Uterus (tissue), 2 donors: ENCODE results near the gene RPLP2.

Source experiments
- POLR2A ChIP-seq, 2 donors: fragments of 450-650 bp; IDR thresholded peaks; one replicate each; pipeline ENCODE4 v1.6.1; 2016; ENCODE audit warnings: antibody characterized with exemption in 2 of 2, mild to moderate bottlenecking in 1 of 2, moderate library complexity in 1 of 2
- TF ChIP-seq, protein P1 (sequence below), 4 experiments: fragments of 200-600 bp in 2 of 4; fragments of 450-650 bp in 2 of 4; sonication (generic) in 2 of 4; IDR thresholded peaks; one replicate each; pipeline ENCODE4 v1.5.1; 2016 to 2019; ENCODE audit warnings: antibody characterized with exemption in 4 of 4, mild to moderate bottlenecking in 2 of 4, moderate library complexity in 1 of 4

DNA sequence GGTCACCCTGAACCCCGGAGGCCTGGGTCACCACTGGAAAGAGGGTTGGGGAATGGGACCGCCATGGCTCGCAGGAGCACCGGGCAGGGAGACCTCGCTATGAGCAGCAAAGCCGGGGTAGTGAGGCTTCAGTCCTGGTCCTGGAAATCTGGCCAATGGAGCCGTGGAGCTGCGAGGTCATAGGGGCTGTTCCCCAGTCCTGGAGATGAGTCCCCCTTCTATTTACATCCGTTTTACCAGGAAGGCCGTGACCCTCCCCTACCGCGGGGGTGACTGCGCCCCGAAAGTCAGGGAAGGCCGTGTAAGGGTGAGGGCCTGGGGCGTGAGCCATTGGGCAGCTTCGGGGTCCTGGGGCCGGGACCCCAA lies 5.2 kb upstream of the RPLP2 start:
- TF ChIP-seq, protein P1, sequence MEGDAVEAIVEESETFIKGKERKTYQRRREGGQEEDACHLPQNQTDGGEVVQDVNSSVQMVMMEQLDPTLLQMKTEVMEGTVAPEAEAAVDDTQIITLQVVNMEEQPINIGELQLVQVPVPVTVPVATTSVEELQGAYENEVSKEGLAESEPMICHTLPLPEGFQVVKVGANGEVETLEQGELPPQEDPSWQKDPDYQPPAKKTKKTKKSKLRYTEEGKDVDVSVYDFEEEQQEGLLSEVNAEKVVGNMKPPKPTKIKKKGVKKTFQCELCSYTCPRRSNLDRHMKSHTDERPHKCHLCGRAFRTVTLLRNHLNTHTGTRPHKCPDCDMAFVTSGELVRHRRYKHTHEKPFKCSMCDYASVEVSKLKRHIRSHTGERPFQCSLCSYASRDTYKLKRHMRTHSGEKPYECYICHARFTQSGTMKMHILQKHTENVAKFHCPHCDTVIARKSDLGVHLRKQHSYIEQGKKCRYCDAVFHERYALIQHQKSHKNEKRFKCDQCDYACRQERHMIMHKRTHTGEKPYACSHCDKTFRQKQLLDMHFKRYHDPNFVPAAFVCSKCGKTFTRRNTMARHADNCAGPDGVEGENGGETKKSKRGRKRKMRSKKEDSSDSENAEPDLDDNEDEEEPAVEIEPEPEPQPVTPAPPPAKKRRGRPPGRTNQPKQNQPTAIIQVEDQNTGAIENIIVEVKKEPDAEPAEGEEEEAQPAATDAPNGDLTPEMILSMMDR (IDR thresholded peaks at IDR 0.05): no peak
- no peak for TF ChIP-seq POLR2A (IDR thresholded peaks at IDR 0.05)
